Activated CD8-positive, alpha-beta memory T cell treated with anti-CD3 and anti-CD28 coated beads for 48 hours (primary cell): Measurements from ENCODE around the gene LMOD3.

Source experiments
- DNase-seq, 3 experiments: peaks; one replicate each; pipeline ENCODE4 v3.0.0-alpha.2; 2020; ENCODE audit warnings: low read depth in 2 of 3, low spot score in 2 of 3

LMOD3 gene

DNA sequence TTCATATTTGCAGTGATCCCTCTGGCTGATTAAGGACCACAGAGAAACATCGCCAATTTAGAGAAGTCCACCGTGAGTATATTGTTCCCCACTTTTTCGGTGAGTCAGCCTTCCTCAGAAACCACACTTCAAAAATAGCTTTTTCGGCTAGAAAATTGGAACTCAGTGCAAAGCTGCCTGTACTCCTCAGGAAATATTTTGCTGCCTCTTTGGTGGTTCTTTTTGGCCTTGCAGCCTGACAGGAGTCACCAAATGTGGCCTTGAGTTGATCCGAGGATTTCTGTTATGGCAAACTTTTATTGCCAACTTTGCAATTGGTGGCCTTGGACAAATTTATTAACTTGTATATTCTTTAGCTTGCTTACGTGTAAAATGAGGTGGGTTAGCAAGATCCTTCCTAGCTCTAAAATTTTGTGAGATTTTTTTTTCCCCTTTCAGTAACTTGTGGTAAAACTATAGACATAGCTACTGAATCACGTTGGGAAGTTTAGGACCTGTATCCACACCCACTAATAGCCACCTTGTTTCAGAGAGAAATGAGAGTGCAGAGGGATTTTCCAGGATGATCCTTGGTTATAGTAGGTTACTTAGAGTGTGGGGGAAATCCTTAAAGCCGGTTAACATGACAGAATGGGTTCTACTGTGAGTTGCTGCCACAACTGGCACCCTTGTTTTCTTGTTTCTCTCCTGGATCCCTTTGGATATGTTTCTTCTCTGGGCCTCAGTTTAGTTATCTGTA lies 27.8 kb downstream of the LMOD3 start:
- no peak for DNase-seq

GRCh38 chr3:69092030-69092516 lies 30.3 kb downstream of the LMOD3 start:
- DNase-seq = no peak

DNA sequence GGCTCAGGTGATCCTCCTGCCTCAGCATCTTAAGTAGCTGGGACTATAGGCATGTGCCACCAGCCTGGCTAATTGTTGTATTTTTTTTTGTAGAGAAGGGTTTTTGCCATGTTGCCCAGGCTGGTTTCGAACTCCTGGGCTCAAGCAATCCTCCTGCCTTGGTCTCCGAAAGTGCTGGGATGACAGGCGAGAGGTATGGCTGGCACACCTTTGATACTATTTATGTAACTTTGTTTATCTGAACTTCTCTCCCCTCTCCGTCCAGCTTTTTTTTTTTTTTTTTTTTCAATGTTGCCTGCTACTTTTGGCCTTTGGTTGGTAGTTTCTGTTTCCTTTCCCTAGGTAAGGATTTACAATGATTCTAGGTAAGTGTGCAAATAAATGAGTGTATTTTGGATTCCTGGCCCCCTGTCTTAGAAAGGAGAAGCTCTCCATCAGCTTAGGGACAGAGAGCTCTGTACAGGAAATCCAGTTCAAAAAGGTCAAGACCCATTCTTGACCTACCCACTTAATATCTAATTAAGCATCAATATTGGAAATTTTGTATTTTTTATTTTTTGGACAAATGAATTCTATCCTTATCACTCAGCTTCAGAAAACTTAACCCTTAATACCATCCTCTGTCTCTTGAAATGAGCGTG lies 30.9 kb downstream of the LMOD3 start:
- DNase-seq = no peak

DNA sequence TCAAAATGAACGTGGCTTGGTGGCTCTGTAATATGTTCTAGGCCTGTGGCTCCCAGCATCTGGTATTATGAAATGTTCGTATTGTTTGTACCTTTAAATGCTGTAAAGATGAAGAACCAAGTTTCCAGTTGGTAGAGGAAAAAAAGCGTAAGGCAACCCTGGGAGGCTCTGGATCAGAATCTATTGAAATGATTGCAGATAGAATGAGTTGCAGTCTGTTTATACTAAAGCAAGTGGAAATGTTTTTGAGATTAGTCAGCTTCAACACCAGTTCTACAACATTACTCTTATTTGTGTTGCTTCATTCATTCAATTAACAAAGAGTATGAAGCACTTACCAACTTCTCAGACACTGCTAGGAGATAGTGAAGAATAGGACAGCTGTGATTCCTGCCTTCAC lies 32.4 kb downstream of the LMOD3 start:
- DNase-seq = no peak

DNA sequence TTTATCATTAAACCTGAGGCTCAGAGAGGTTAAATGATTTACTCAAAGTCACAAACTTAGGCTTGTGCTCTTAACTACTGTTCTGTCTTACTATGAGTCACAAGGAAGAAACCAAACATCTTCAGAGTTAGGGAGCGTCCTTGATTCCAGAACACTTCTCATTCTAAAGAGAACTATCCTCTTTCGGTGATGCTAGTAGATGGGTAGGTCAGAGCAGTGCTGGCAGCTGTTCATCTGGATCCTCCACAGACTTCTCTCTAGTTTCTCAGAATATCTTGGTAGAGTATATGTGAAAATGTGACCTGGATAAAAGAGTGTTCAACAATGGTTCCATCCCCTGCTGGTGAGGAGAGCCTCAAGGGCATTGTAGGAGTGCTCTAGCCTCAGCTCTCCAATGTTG lies 34.3 kb downstream of the LMOD3 start:
- no peak for DNase-seq

DNA sequence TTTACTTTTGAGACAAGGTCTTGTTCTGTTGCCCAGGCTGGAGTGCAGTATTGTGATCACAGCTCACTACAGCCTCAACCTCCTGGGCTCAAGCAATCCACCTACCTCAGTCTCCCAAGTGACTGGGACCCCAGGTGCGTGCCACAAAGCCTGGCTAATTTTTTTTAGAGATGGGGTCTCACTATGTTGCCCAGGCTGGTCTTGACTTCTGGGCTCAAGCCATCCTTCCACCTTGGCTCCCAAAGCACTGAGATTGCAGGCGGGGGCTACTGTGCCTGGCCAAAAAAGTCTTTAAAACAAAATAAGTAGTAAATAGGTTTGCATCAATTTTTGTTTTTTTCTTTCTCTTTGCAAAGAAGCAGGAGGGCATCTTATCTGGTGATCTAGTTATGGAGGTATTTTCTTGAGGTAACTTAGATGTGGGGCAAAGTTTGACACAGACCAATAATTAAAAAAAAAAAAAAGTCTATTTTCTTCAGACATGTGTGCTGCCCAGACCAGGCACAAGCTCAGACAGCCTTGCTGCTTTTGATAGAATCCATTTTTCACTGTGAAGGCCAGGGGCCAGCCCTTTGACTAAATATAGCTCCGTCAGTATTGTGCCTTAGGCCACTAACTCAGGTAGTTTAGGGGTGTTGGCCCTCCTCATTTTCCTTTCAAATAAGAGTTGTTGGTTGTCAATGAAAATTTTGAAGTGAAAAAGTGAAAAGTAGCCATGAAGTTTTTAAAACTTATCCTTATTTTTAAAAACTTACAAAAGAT lies 35.2 kb downstream of the LMOD3 start:
- DNase-seq = no peak

- DNase-seq = peak in 1 of 3 experiments; percentile 50
Observed at GRCh38 chr3:69085833-69086722, 36.3 kb downstream of the LMOD3 start.

- no peak for DNase-seq
Observed at GRCh38 chr3:69085168-69085832, 37.1 kb downstream of the LMOD3 start.

GRCh38 chr3:69084326-69085167 lies 37.8 kb downstream of the LMOD3 start, which contains the start of gene ARL6IP5:
TSS of gene ARL6IP5 (plus strand) at chr3:69084937. CDS start at chr3:69085048, 111 bp downstream.
- peak; percentile 68 to 71 (median 70) for DNase-seq

DNA sequence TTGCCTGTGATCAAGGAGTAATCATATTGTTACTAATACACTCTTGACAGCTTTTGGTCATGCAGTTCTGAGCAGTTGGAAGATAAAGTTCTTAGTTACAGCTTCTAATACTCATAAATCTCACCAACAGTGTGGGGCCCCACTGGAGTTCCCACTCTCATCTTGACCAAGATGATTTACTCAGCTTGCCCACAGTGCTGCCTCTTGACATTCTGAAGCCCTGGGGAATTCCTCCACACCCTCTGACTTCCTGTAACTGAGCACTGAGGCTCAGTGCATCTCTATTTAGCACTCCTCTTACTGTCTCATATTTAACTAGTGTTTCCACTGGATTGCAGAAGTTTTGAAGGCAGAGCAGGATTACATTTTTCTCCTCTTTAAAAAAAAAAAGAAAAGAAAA lies 39.6 kb downstream of the LMOD3 start:
- DNase-seq = peak in 1 of 3 experiments; percentile 51

DNA sequence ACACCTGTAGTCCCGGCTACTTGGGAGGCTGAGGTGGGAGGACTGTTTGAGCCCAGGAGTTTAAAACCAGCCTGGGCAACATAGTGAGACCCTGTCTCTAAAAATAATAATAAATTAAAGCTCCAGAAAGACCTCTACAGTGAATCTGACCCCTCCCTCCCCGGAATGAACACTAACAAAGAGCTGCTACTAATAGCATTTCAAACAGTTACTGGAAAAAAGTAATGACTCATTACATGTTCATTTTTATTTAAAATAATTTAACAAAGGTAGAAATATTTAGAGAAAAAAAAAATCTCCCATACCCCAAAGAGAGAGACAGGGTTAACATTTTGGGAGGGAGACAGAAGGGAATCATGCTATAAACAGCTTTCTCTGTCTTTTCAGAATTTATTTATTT lies 40.0 kb downstream of the LMOD3 start:
- no peak for DNase-seq

GRCh38 chr3:69081583-69082262 lies 40.7 kb downstream of the LMOD3 start:
- no peak for DNase-seq

- peak; percentile 73 to 82 (median 75) for DNase-seq
Observed at GRCh38 chr3:69080233-69080920, 42.0 kb downstream of the LMOD3 start, which contains the start of gene UBA3. TSS of gene UBA3 (minus strand) at chr3:69080365. CDS start at chr3:69080353, 12 bp downstream.

GRCh38 chr3:69079269-69080159 lies 42.9 kb downstream of the LMOD3 start:
- no peak for DNase-seq

GRCh38 chr3:69072928-69073327 lies 49.5 kb downstream of the LMOD3 start:
- no peak for DNase-seq

DNA sequence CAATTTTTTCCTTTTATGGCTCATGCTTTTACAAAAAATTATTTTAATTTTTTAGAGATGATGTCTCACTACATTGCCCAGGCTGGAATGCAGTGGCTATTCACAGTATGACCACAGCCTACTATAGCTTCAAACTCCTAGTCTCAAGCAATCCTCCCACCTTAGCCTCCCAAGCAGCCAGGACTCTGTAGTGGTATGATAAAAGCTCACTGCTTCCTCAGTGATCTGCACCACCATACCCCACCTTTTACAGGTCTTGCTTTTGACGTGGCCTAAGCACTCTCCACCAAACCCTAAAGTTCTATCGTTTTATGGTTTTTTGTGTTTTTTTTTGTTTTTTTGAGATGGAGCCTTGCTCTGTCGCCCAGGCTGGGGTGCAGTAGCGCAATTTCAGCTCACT lies 56.3 kb downstream of the LMOD3 start:
- DNase-seq = no peak
